ENCODE results near the gene SPATA13. TPM values are rescaled to one million over a fixed set of nuclear protein-coding genes. Genes with fewer than 3 reads are reported as not detected.

SPATA13 gene
- total and polyA plus RNA-seq, 2 donors from 2014 or later: 12.3 to 69.2 TPM

DNA sequence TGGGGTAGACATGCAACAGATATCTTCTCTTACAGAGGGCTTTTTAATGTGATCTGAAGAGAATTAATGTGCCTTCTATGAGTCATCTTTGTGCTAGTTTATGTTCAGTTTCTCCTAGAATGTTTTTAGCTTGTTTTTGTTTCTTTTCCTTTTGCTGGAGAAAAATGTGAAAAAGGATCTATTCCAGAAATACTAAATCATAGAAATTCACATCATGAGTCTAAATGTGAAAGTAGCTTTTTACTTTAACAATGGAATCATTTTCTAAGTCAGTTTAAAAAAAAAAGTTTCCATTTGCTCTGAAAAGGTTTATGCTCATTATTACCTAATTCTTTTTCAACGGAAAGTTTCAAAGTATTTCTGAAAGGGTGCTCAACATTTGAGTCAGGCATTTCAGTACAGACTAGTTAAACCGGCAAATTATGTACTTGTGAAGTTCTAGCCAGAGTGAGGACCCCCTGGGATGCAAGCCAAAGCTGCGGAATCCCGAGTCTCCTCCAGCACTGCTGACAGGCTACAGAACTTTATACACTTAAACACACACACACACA lies 72.9 kb downstream of the SPATA13 start:
- Histone ChIP-seq H3K9ac (ENCODE audit: low read length in 3 of 3) (peak overlapping the region in 1 of 3 donors; percentile 6), H3K27ac (ENCODE audit: low read depth in 2 of 2, low read length in 2 of 2) (no peak overlapping the region)
- peak; percentile 38 for FAIRE-seq

DNA sequence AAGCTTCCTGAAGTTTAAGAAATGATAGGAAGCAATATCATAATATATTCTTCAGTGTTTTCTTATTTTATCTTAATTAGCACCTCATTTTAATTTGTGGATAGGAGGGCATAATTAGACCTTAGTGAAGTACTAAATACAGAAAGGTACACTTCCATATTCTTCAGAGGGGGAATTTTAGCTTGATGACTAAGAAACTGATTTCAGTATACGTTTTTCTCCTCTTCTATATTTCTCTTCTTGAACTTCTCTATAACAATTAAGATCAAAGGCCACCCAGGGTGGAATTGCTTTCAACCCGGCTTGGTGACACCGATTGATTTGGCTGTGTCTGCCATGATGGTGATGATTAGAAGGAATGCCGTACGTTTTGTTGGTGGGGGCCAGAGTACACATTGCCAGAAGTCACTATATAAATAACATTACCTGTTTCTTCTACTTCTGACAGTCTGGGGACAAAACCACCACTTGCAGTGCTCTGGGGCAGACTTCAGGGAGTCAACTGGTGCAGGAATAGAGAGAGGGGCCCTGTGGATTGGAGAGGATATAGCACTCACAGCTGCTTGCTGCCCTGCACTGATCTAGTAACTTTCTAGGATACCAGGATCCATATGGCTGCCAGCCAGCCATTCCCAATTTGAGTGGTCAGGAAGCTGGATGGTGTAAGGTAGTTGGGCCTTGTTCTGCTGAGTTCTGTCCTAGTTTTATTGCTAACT lies 73.8 kb downstream of the SPATA13 start:
- Histone ChIP-seq H3K9me3 (ENCODE audit: control insufficient read depth in 2 of 3, insufficient read depth in 1 of 3, low read length in 3 of 3) (no peaks in the 10 kb centered on the region), H3K27me3 (ENCODE audit: control insufficient read depth, insufficient read depth, low read length) (no peaks in the 10 kb centered on the region), H3K36me3 (ENCODE audit: control insufficient read depth in 2 of 3, insufficient read depth in 3 of 3, low read length in 3 of 3) (no peaks in the 10 kb centered on the region), H3K4me1 (ENCODE audit: control insufficient read depth in 2 of 3, insufficient read depth in 2 of 3, low read depth in 1 of 3, low read length in 3 of 3) (peaks cover 0 to 5% (median 0%) of the 10 kb centered on the region in 3 donors), H3K4me3 (ENCODE audit: low read length in 3 of 3) (no peak overlapping the region), H3K27ac (ENCODE audit: low read depth in 2 of 2, low read length in 2 of 2) (no peak overlapping the region), H3K9ac (ENCODE audit: low read length in 3 of 3) (no peak overlapping the region)
- TF ChIP-seq, protein P1, sequence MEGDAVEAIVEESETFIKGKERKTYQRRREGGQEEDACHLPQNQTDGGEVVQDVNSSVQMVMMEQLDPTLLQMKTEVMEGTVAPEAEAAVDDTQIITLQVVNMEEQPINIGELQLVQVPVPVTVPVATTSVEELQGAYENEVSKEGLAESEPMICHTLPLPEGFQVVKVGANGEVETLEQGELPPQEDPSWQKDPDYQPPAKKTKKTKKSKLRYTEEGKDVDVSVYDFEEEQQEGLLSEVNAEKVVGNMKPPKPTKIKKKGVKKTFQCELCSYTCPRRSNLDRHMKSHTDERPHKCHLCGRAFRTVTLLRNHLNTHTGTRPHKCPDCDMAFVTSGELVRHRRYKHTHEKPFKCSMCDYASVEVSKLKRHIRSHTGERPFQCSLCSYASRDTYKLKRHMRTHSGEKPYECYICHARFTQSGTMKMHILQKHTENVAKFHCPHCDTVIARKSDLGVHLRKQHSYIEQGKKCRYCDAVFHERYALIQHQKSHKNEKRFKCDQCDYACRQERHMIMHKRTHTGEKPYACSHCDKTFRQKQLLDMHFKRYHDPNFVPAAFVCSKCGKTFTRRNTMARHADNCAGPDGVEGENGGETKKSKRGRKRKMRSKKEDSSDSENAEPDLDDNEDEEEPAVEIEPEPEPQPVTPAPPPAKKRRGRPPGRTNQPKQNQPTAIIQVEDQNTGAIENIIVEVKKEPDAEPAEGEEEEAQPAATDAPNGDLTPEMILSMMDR (IDR thresholded peaks at IDR 0.05; ENCODE audit: borderline replicate concordance, extremely low read depth, insufficient read depth): no peak
- intact Hi-C loops (cut with DNase I): no loop called here
- no peak for FAIRE-seq
- no peak for DNase-seq

More for the DNA sequence above, 72.9 kb downstream of the SPATA13 start:
- H3K4me3 ChIP-seq (ENCODE audit: low read length in 3 of 3): no peak overlapping the region
- no peaks in the 10 kb centered on the region for H3K36me3 ChIP-seq (ENCODE audit: control insufficient read depth in 2 of 3, insufficient read depth in 3 of 3, low read length in 3 of 3)
- peak in 3 of 5 donors; percentile 17 to 62 (median 41) for DNase-seq
- peaks cover 0 to 7% (median 0%) of the 10 kb centered on the region in 3 donors for H3K4me1 ChIP-seq (ENCODE audit: control insufficient read depth in 2 of 3, insufficient read depth in 2 of 3, low read depth in 1 of 3, low read length in 3 of 3)
- no peaks in the 10 kb centered on the region for H3K9me3 ChIP-seq (ENCODE audit: control insufficient read depth in 2 of 3, insufficient read depth in 1 of 3, low read length in 3 of 3)
- intact Hi-C loops (cut with DNase I): no loop called here
- H3K27me3 ChIP-seq (ENCODE audit: control insufficient read depth, insufficient read depth, low read length): no peaks in the 10 kb centered on the region
- TF ChIP-seq, protein P1 (IDR thresholded peaks at IDR 0.05; ENCODE audit: borderline replicate concordance, extremely low read depth, insufficient read depth): no peak

DNA sequence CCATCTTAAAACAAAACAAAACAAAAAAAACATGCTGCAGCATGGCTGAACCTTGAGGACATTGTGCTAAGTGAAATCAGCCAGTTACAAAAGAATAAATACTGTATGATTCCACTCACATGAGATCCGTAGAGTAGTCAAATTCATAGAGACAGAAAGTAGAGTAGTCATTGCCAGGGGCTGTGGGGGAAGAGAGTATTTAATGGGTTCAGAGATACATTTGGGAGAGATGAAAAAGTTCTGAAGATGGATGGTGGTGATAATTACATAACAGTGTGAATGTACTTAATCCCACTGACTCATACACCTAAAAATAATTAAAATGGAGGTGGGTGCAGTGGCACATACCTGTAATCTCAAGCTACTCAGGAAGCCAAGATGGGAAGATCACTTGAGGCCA lies 76.8 kb downstream of the SPATA13 start:
- Histone ChIP-seq H3K4me3 (ENCODE audit: low read length in 3 of 3) (no peak overlapping the region), H3K36me3 (ENCODE audit: control insufficient read depth in 2 of 3, insufficient read depth in 3 of 3, low read length in 3 of 3) (no peaks in the 10 kb centered on the region), H3K27me3 (ENCODE audit: control insufficient read depth, insufficient read depth, low read length) (no peaks in the 10 kb centered on the region), H3K9ac (ENCODE audit: low read length in 3 of 3) (no peak overlapping the region), H3K27ac (ENCODE audit: low read depth in 2 of 2, low read length in 2 of 2) (no peak overlapping the region), H3K4me1 (ENCODE audit: control insufficient read depth in 2 of 3, insufficient read depth in 2 of 3, low read depth in 1 of 3, low read length in 3 of 3) (peaks cover 0 to 2% (median 0%) of the 10 kb centered on the region in 3 donors), H3K9me3 (ENCODE audit: control insufficient read depth in 2 of 3, insufficient read depth in 1 of 3, low read length in 3 of 3) (no peaks in the 10 kb centered on the region)
- FAIRE-seq: no peak
- TF ChIP-seq, protein P1 (IDR thresholded peaks at IDR 0.05; ENCODE audit: borderline replicate concordance, extremely low read depth, insufficient read depth): no peak
- intact Hi-C loops (cut with DNase I): no loop called here
- no peak for DNase-seq

Measured in kidney (tissue), 14 donors.